Erythroblast (primary cell): Measurements from ENCODE around the gene TENM4.

Experiments used
- GATA1 ChIP-seq: IDR thresholded peaks from 2 replicates; pipeline ENCODE4 v1.6.1; 2011; ENCODE audit warnings: low read depth, mild to moderate bottlenecking, control low read depth, low read length, moderate library complexity
- POLR2A ChIP-seq: IDR thresholded peaks from 2 replicates; pipeline ENCODE4 v1.6.1; 2011; ENCODE audit warnings: mild to moderate bottlenecking, low read length

GRCh38 chr11:78898266-78898775 is 542.5 kb downstream of the TENM4 start:
- TF ChIP-seq POLR2A (no peak), GATA1 (no peak)
